Loucy (cell line): Measurements from ENCODE around the gene MYH9.

Source experiments
- H2AFZ ChIP-seq: fragments of 200-600 bp; sonication (generic); 2 replicates; pipeline ENCODE4 v1.6.0; 2016; ENCODE audit warnings: antibody characterized with exemption, mild to moderate bottlenecking, low read length, moderate library complexity
- H3F3A ChIP-seq: fragments of 200-600 bp; 2 replicates; pipeline ENCODE4 v1.6.0; 2016; ENCODE audit warnings: antibody characterized with exemption, low read depth, mild to moderate bottlenecking
- H3K27me3 ChIP-seq: fragments of 200-600 bp; sonication (generic); 2 replicates; pipeline ENCODE4 v1.6.1; 2014; ENCODE audit warnings: low read length, mild to moderate bottlenecking; ENCODE audit not compliant: insufficient read depth, poor library complexity, severe bottlenecking
- H3K36me3 ChIP-seq: fragments of 200-600 bp; sonication (generic); 2 replicates; pipeline ENCODE4 v1.6.1; 2016; ENCODE audit warnings: low read length; ENCODE audit not compliant: insufficient read depth
- H3K4me1 ChIP-seq: fragments of 200-600 bp; sonication (generic); 2 replicates; pipeline ENCODE4 v1.5.1; 2014; ENCODE audit warnings: low read length, mild to moderate bottlenecking; ENCODE audit not compliant: insufficient read depth, poor library complexity, severe bottlenecking
- H3K4me2 ChIP-seq: fragments of 200-600 bp; sonication (generic); 2 replicates; pipeline ENCODE4 v1.6.0; 2014; ENCODE audit warnings: antibody characterized with exemption, low read length, low read depth, mild to moderate bottlenecking; ENCODE audit not compliant: poor library complexity, severe bottlenecking
- H3K4me3 ChIP-seq: fragments of 200-600 bp; sonication (generic); 2 replicates; pipeline ENCODE4 v1.5.1; 2014; ENCODE audit warnings: low read length, mild to moderate bottlenecking, mixed read lengths; ENCODE audit not compliant: poor library complexity, severe bottlenecking
- H3K79me2 ChIP-seq: fragments of 200-600 bp; sonication (generic); 2 replicates; pipeline ENCODE4 v1.6.1; 2014; ENCODE audit warnings: low read length; ENCODE audit not compliant: insufficient read depth
- H3K9ac ChIP-seq: fragments of 200-600 bp; sonication (generic); 2 replicates; pipeline ENCODE4 v1.6.0; 2014; ENCODE audit warnings: mild to moderate bottlenecking, low read depth, low read length, moderate library complexity; ENCODE audit not compliant: poor library complexity, severe bottlenecking
- H3K9me2 ChIP-seq: fragments of 200-600 bp; sonication (generic); replicated peaks from 2 replicates; pipeline ENCODE4 v1.6.1; 2016; ENCODE audit warnings: low read depth, low read length, mixed read lengths
- H3K9me3 ChIP-seq: fragments of 200-600 bp; sonication (generic); 2 replicates; pipeline ENCODE4 v1.6.1; 2014; ENCODE audit warnings: mild to moderate bottlenecking, antibody characterized with exemption, low read length, low read depth; ENCODE audit not compliant: insufficient read depth
- H4K20me1 ChIP-seq: fragments of 200-600 bp; sonication (generic); 2 replicates; pipeline ENCODE4 v1.6.0; 2014; ENCODE audit warnings: antibody characterized with exemption, low read length, mild to moderate bottlenecking; ENCODE audit not compliant: insufficient read depth, poor library complexity, severe bottlenecking
- CTCF ChIP-seq: fragments of 200-600 bp; sonication (generic); conservative IDR thresholded peaks from 2 replicates; pipeline ENCODE4 v1.5.1; 2014; ENCODE audit warnings: mild to moderate bottlenecking, antibody characterized with exemption, low read length
- EZH2phosphoT487 ChIP-seq: fragments of 200-600 bp; IDR thresholded peaks from 2 replicates; pipeline ENCODE4 v1.6.1; 2018; ENCODE audit warnings: antibody characterized with exemption, mild to moderate bottlenecking, moderate library complexity, borderline replicate concordance

MYH9 gene

GRCh38 chr22:36355362-36355761, 32.4 kb downstream of the MYH9 start:
- Histone ChIP-seq H3K4me2 (no peak overlapping the region), H4K20me1 (peaks cover 92% of the 10 kb centered on the region), H3K4me1 (peaks cover 13% of the 10 kb centered on the region), H2AFZ (no peak overlapping the region), H3K9ac (no peak overlapping the region), H3K36me3 (peaks cover 25% of the 10 kb centered on the region; the same call in 1 of the 2 replicates), H3K79me2 (peaks cover 100% of the 10 kb centered on the region), H3K9me2 (no peaks in the 10 kb centered on the region), H3K27me3 (no peaks in the 10 kb centered on the region), H3F3A (no peaks in the 10 kb centered on the region), H3K9me3 (no peaks in the 10 kb centered on the region), H3K4me3 (no peak overlapping the region)
- no peak for TF ChIP-seq EZH2phosphoT487
- TF ChIP-seq CTCF = no peak

DNA sequence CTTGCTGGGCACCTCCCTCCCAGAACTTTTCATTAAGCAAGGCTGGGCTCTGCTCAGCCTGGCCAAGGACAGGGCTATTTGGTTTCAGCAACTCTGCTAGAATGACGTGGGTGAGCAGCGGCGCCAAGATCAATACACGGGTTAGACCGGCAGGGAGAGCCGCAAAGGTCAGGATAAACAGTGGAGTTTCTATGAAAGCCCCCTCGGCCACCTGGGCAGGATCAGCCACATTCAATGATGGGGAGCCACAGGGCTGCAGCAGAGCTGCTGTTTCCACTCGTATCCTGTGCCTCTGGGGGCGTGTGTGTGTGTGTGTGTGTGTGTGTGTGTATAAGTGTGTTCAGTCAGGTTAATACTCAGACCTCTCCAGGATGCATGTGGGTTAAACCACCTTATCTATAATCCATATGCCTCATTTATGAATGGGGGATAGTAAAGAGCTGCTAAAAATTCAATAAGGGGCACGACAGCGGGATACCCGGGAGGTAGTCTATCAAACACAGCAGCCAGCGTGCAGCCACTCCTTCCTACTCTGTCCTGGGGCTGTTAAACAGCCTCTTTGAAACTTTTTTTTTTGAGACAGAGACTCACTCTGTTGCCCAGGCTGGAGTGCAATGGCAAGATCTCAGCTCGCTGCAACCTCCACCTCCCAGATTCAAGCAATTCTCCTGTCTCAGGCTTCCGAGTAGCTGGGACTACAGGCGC, 34.8 kb downstream of the MYH9 start:
- Histone ChIP-seq H3K9ac (no peak overlapping the region), H3K4me3 (no peak overlapping the region), H2AFZ (no peak overlapping the region), H3K79me2 (peaks cover 96% of the 10 kb centered on the region), H3K4me2 (no peak overlapping the region), H3K36me3 (peaks cover 24% of the 10 kb centered on the region; the same call in 1 of the 2 replicates), H3K9me2 (no peaks in the 10 kb centered on the region), H3K4me1 (peaks cover 4% of the 10 kb centered on the region), H3K9me3 (no peaks in the 10 kb centered on the region), H3F3A (no peaks in the 10 kb centered on the region), H3K27me3 (no peaks in the 10 kb centered on the region), H4K20me1 (peaks cover 90% of the 10 kb centered on the region)
- TF ChIP-seq EZH2phosphoT487 (no peak), CTCF (no peak)

- Histone ChIP-seq H3K9me2 (no peaks in the 10 kb centered on the region), H2AFZ (no peak overlapping the region), H3F3A (no peaks in the 10 kb centered on the region), H3K79me2 (peaks cover 94% of the 10 kb centered on the region), H3K9me3 (no peaks in the 10 kb centered on the region), H3K4me1 (peaks cover 4% of the 10 kb centered on the region), H3K4me2 (no peak overlapping the region), H3K36me3 (peaks cover 23% of the 10 kb centered on the region; the same call in 1 of the 2 replicates), H3K4me3 (no peak overlapping the region), H3K27me3 (no peaks in the 10 kb centered on the region), H4K20me1 (peaks cover 89% of the 10 kb centered on the region), H3K9ac (no peak overlapping the region)
- no peak for TF ChIP-seq CTCF
- no peak for TF ChIP-seq EZH2phosphoT487
These were observed 35.6 kb downstream of the MYH9 start for GRCh38 chr22:36351921-36352802.
